Ishikawa (cell line): Measurements from ENCODE around the gene MYORG.

ENCODE experiments used
- EP300 ChIP-seq: IDR thresholded peaks from 2 replicates; pipeline ENCODE4 v1.6.1; 2012; ENCODE audit warnings: borderline replicate concordance
- FOXM1 ChIP-seq: IDR thresholded peaks from 2 replicates; pipeline ENCODE4 v1.6.1; 2012; ENCODE audit warnings: low read depth, borderline replicate concordance
- RAD21 ChIP-seq: IDR thresholded peaks from 2 replicates; pipeline ENCODE4 v1.6.1; 2012; ENCODE audit warnings: low read depth
- TAF1 ChIP-seq: IDR thresholded peaks from 2 replicates; pipeline ENCODE4 v1.6.1; 2012; ENCODE audit warnings: low read depth, mild to moderate bottlenecking
- TF ChIP-seq, protein P1 (sequence below): IDR thresholded peaks from 2 replicates; pipeline ENCODE4 v1.6.1; 2012
- TF ChIP-seq, protein P2 (sequence below): IDR thresholded peaks from 2 replicates; pipeline ENCODE4 v1.6.1; 2012

DNA sequence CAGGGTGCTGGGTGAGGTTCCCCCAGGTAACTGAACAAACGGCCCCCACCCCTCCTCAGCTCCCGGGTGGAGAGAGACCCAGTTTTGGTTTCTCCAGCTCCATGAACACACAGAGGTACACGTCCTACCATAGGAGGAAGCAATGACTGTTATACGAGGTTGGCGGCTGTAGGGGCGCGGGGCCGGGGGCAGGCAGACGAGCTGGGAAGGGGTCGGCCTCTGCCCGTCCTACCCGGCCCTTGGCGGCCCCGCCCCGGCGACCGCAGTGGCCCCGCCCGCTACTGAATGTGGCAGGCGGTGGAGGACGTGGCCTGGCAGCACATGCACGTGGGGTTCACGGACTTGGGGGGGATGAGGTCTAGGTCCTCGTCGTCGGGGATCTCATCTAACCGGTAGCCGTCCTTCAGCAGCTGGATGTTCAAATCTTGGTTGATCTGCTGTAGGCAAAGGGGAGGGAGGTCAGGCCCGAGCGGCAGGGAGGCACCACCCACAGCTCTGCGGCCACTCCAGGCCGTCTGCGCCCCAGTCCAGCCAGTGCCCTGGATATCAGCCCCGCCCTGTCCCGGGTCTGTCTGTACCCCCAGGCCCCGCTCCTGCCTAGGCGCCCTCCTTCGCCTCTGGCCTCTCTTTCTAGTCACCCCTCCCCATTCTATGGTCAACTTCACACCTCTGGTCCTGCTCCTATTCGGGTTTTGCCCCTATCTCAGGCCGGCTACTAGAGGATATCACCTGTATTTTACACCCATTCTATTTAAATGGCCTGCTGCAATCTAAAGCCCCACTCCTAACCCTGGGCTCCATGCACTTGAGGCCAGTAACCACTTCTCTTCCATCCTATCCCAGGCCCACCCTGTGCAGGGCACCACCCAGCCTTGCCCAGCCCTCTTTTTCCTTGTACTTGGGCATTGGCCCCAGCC is 24.2 kb upstream of the MYORG start:
- TF ChIP-seq, protein P1, sequence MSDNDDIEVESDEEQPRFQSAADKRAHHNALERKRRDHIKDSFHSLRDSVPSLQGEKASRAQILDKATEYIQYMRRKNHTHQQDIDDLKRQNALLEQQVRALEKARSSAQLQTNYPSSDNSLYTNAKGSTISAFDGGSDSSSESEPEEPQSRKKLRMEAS = no peak
- TF ChIP-seq EP300 (no peak), TAF1 (no peak), FOXM1 (no peak), RAD21 (no peak)
- TF ChIP-seq, protein P2, sequence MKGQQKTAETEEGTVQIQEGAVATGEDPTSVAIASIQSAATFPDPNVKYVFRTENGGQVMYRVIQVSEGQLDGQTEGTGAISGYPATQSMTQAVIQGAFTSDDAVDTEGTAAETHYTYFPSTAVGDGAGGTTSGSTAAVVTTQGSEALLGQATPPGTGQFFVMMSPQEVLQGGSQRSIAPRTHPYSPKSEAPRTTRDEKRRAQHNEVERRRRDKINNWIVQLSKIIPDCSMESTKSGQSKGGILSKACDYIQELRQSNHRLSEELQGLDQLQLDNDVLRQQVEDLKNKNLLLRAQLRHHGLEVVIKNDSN = no peak
